ENCODE measurements around the gene OPN4. TPM values are rescaled to one million over a fixed set of nuclear protein-coding genes. Genes with fewer than 3 reads are reported as not detected.

OPN4 gene
- total RNA-seq, 4 donors from 2014 or later = 0.59 TPM; not detected in 3

GRCh38 chr10:86699125-86699524 lies 44.8 kb downstream of the OPN4 start:
- DNase-seq (ENCODE audit: low spot score in 2 of 2) = no peak
- no peak for TF ChIP-seq CTCF (IDR thresholded peaks at IDR 0.05)
- TF ChIP-seq POLR2A (IDR thresholded peaks at IDR 0.05) = no peak
- TF ChIP-seq EP300 (IDR thresholded peaks at IDR 0.05) = no peak
- 73 to 79% methylated on average over 7 of the region's 7 CpGs for WGBS, 2 donors
- Histone ChIP-seq H3K4me3 (no peak overlapping the region), H3K4me1 (peaks cover 0 to under 1% (median 0%) of the 10 kb centered on the region in 4 donors), H3K27me3 (no peaks in the 10 kb centered on the region), H3K9me3 (no peaks in the 10 kb centered on the region), H3K36me3 (no peaks in the 10 kb centered on the region), H3K27ac (no peak overlapping the region)

GRCh38 chr10:86699541-86699940 lies 45.2 kb downstream of the OPN4 start:
- H3K9me3 ChIP-seq = no peaks in the 10 kb centered on the region
- 75 to 78% methylated on average over 7 to 8 of the region's 8 CpGs for WGBS, 2 donors
- H3K27me3 ChIP-seq = no peaks in the 10 kb centered on the region
- TF ChIP-seq CTCF (IDR thresholded peaks at IDR 0.05) (no peak), EP300 (IDR thresholded peaks at IDR 0.05) (no peak), POLR2A (IDR thresholded peaks at IDR 0.05) (no peak)
- H3K36me3 ChIP-seq = no peaks in the 10 kb centered on the region
- H3K4me3 ChIP-seq = no peak overlapping the region
- DNase-seq (ENCODE audit: low spot score in 2 of 2) = no peak
- H3K27ac ChIP-seq = no peak overlapping the region
- H3K4me1 ChIP-seq = no peaks in the 10 kb centered on the region

- Histone ChIP-seq H3K36me3 (no peaks in the 10 kb centered on the region), H3K9me3 (no peaks in the 10 kb centered on the region), H3K27ac (no peak overlapping the region), H3K4me1 (no peaks in the 10 kb centered on the region), H3K27me3 (no peaks in the 10 kb centered on the region), H3K4me3 (no peak overlapping the region)
- no peak for DNase-seq (ENCODE audit: low spot score in 2 of 2)
- 86 to 87% methylated on average over 7 to 9 of the region's 9 CpGs for WGBS, 2 donors
- TF ChIP-seq CTCF (IDR thresholded peaks at IDR 0.05) (no peak), EP300 (IDR thresholded peaks at IDR 0.05) (no peak), POLR2A (IDR thresholded peaks at IDR 0.05) (no peak)
These were observed 45.9 kb downstream of the OPN4 start for GRCh38 chr10:86699991-86700840.

GRCh38 chr10:86700851-86701617 lies 46.7 kb downstream of the OPN4 start:
- Histone ChIP-seq H3K27me3 (no peaks in the 10 kb centered on the region), H3K4me1 (no peaks in the 10 kb centered on the region), H3K36me3 (no peaks in the 10 kb centered on the region), H3K4me3 (no peak overlapping the region), H3K27ac (no peak overlapping the region), H3K9me3 (no peaks in the 10 kb centered on the region)
- 96 to 97% methylated on average over 12 of the region's 12 CpGs for WGBS, 2 donors
- no peak for TF ChIP-seq POLR2A (IDR thresholded peaks at IDR 0.05)
- no peak for TF ChIP-seq CTCF (IDR thresholded peaks at IDR 0.05)
- TF ChIP-seq EP300 (IDR thresholded peaks at IDR 0.05) = no peak
- no peak for DNase-seq (ENCODE audit: low spot score in 2 of 2)

- no peaks in the 10 kb centered on the region for H3K36me3 ChIP-seq
These were observed 48.8 kb downstream of the OPN4 start for GRCh38 chr10:86703176-86703575.

More at GRCh38 chr10:86703176-86703575, 48.8 kb downstream of the OPN4 start:
- DNase-seq (ENCODE audit: low spot score in 2 of 2) = no peak
- H3K27ac ChIP-seq = no peak overlapping the region
- WGBS, 2 donors = 84 to 86% methylated on average over 3 to 8 of the region's 8 CpGs
- no peaks in the 10 kb centered on the region for H3K9me3 ChIP-seq
- no peak overlapping the region for H3K4me3 ChIP-seq
- H3K4me1 ChIP-seq = no peaks in the 10 kb centered on the region
- no peaks in the 10 kb centered on the region for H3K27me3 ChIP-seq
- TF ChIP-seq POLR2A (IDR thresholded peaks at IDR 0.05) (no peak), EP300 (IDR thresholded peaks at IDR 0.05) (no peak), CTCF (IDR thresholded peaks at IDR 0.05) (no peak)
